HG03060 (cell line): Measurements from ENCODE around the gene FABP3.

Experiments used
- ATAC-seq: cut with Tn5 transposase; IDR thresholded peaks from one replicate; pipeline ENCODE4 v1.9.1; 2021; ENCODE audit warnings: low read depth, moderate number of reproducible peaks; ENCODE audit not compliant: unreplicated experiment

The FABP3 gene

GRCh38 chr1:31373897-31374486, 1.1 kb upstream of the FABP3 start:
- no peak for ATAC-seq

GRCh38 chr1:31372751-31373055, 173 bp downstream of the FABP3 start:
- ATAC-seq = no peak

- ATAC-seq = no peak
These were observed 825 bp downstream of the FABP3 start for GRCh38 chr1:31372051-31372450.

- ATAC-seq = no peak
These were observed 1.5 kb downstream of the FABP3 start for GRCh38 chr1:31371121-31371959.

GRCh38 chr1:31370565-31370964, 2.3 kb downstream of the FABP3 start:
- ATAC-seq = no peak

- ATAC-seq = no peak
These were observed 2.9 kb downstream of the FABP3 start for GRCh38 chr1:31370021-31370420.

GRCh38 chr1:31368611-31369107, 4.2 kb downstream of the FABP3 start:
- ATAC-seq = no peak

GRCh38 chr1:31366796-31367195, 6.1 kb downstream of the FABP3 start:
- ATAC-seq = no peak

GRCh38 chr1:31364561-31365250, 8.2 kb downstream of the FABP3 start:
- no peak for ATAC-seq

- no peak for ATAC-seq
These were observed 10.8 kb downstream of the FABP3 start for GRCh38 chr1:31362032-31362431.

- no peak for ATAC-seq
These were observed 11.3 kb downstream of the FABP3 start for GRCh38 chr1:31361607-31362006.

GRCh38 chr1:31356427-31356826, 16.4 kb downstream of the FABP3 start:
- no peak for ATAC-seq

- ATAC-seq = no peak
These were observed 18.6 kb downstream of the FABP3 start for GRCh38 chr1:31354283-31354682.

GRCh38 chr1:31348449-31348848, 24.4 kb downstream of the FABP3 start:
- no peak for ATAC-seq

- no peak for ATAC-seq
These were observed 26.1 kb downstream of the FABP3 start for GRCh38 chr1:31346785-31347184.

GRCh38 chr1:31345635-31346034, 27.2 kb downstream of the FABP3 start:
- ATAC-seq = no peak

- no peak for ATAC-seq
These were observed 28.4 kb downstream of the FABP3 start for GRCh38 chr1:31344503-31344902.

GRCh38 chr1:31336687-31337467, 36.0 kb downstream of the FABP3 start:
- no peak for ATAC-seq

GRCh38 chr1:31335007-31335406, 37.9 kb downstream of the FABP3 start:
- ATAC-seq = no peak

- no peak for ATAC-seq
These were observed 45.5 kb downstream of the FABP3 start for GRCh38 chr1:31327381-31327780.

- no peak for ATAC-seq
These were observed 46.4 kb downstream of the FABP3 start for GRCh38 chr1:31326461-31326860.
